CD14-positive monocyte (primary cell): ENCODE results near the gene CPNE2. TPM values are rescaled to one million over a fixed set of nuclear protein-coding genes. Genes with fewer than 3 reads are reported as not detected.

Experiments
- DNase-seq, 3 donors: peaks; one replicate each; pipeline ENCODE4 v3.0.0-alpha.2; 2011 to 2022
- H2AFZ ChIP-seq: 2 replicates; pipeline ENCODE4 v1.6.0; 2012; ENCODE audit warnings: mild to moderate bottlenecking, low read depth, low read length, inconsistent platforms; ENCODE audit not compliant: insufficient read depth, poor library complexity, severe bottlenecking
- H3K27ac ChIP-seq, 2 donors: 1 replicate in 1 of 2; 2 replicates in 1 of 2; pipeline ENCODE4 v1.5.1; 2012 to 2013; ENCODE audit warnings: low read length in 2 of 2, control low read depth in 1 of 2, inconsistent platforms in 1 of 2, low read depth in 1 of 2, mild to moderate bottlenecking in 1 of 2
- H3K27me3 ChIP-seq, 2 donors: one replicate each; pipeline versions ENCODE4 v1.6.0 to v1.6.1; 2011 to 2013; ENCODE audit warnings: low read length in 2 of 2; ENCODE audit not compliant: control insufficient read depth in 2 of 2, insufficient read depth in 2 of 2
- H3K36me3 ChIP-seq, 2 donors: replicated peaks in 1 of 2; 1 replicate in 1 of 2; 2 replicates in 1 of 2; pipeline versions ENCODE4 v1.5.1 to v1.6.1; 2012 to 2013; ENCODE audit warnings: low read length in 2 of 2, control low read depth in 1 of 2, inconsistent platforms in 1 of 2, mild to moderate bottlenecking in 1 of 2; ENCODE audit not compliant: insufficient read depth in 2 of 2, control insufficient read depth in 1 of 2
- H3K4me1 ChIP-seq, 2 donors: 1 replicate in 1 of 2; 2 replicates in 1 of 2; pipeline versions ENCODE4 v1.5.1 to v1.6.1; 2012 to 2013; ENCODE audit warnings: low read length in 2 of 2, control low read depth in 1 of 2, inconsistent platforms in 1 of 2, mild to moderate bottlenecking in 1 of 2, moderate library complexity in 1 of 2; ENCODE audit not compliant: insufficient read depth in 2 of 2, control insufficient read depth in 1 of 2
- H3K4me2 ChIP-seq: replicated peaks from 2 replicates; pipeline ENCODE3; 2012; ENCODE audit warnings: low read length, moderate library complexity, mild to moderate bottlenecking; ENCODE audit not compliant: poor library complexity, severe bottlenecking; ENCODE audit errors: extremely low read depth
- H3K4me3 ChIP-seq, 3 experiments: fragments of 200-600 bp in 1 of 3; sonication (generic) in 1 of 3; replicated peaks in 1 of 3; 1 replicate in 2 of 3; 2 replicates in 1 of 3; pipeline ENCODE4 v1.5.1; 2011 to 2013; ENCODE audit warnings: low read length in 3 of 3, mild to moderate bottlenecking in 3 of 3, control low read depth in 2 of 3, low read depth in 2 of 3, inconsistent platforms in 1 of 3, moderate library complexity in 1 of 3
- H3K79me2 ChIP-seq: 2 replicates; pipeline ENCODE4 v1.6.0; 2012; ENCODE audit warnings: mild to moderate bottlenecking, control low read depth, inconsistent platforms, low read length, moderate library complexity; ENCODE audit not compliant: insufficient read depth
- H3K9ac ChIP-seq: 2 replicates; pipeline ENCODE4 v1.6.0; 2017; ENCODE audit warnings: low read length, mild to moderate bottlenecking; ENCODE audit not compliant: insufficient read depth, poor library complexity, severe bottlenecking
- H3K9me3 ChIP-seq, 2 donors: replicated peaks in 1 of 2; 1 replicate in 1 of 2; 2 replicates in 1 of 2; pipeline versions ENCODE4 v1.5.1 to v1.6.1; 2012 to 2013; ENCODE audit warnings: low read length in 2 of 2, control low read depth in 1 of 2; ENCODE audit not compliant: control insufficient read depth in 1 of 2, insufficient read depth in 1 of 2
- H4K20me1 ChIP-seq: 2 replicates; pipeline ENCODE4 v1.6.0; 2012; ENCODE audit warnings: mild to moderate bottlenecking, low read length, control low read depth, moderate library complexity; ENCODE audit not compliant: insufficient read depth
- H3K27ac Mint-ChIP-seq, 7 donors: one replicate each; pipeline ENCODE4 v1.8.0; 2020; ENCODE audit warnings: mild to moderate bottlenecking in 7 of 7, mixed read lengths in 7 of 7, moderate library complexity in 6 of 7, inconsistent platforms in 2 of 7
- H3K27me3 Mint-ChIP-seq, 3 donors: one replicate each; pipeline ENCODE4 v1.8.0; 2021 to 2022; ENCODE audit warnings: low read depth in 3 of 3, mild to moderate bottlenecking in 3 of 3, mixed read lengths in 3 of 3, moderate library complexity in 3 of 3, inconsistent platforms in 1 of 3
- H3K36me3 Mint-ChIP-seq, 2 donors: one replicate each; pipeline ENCODE4 v1.8.0; 2020; ENCODE audit warnings: mixed read lengths in 2 of 2, inconsistent platforms in 1 of 2, mild to moderate bottlenecking in 1 of 2
- H3K4me1 Mint-ChIP-seq: one replicate; pipeline ENCODE4 v1.8.0; 2020; ENCODE audit warnings: mild to moderate bottlenecking, mixed read lengths
- H3K4me3 Mint-ChIP-seq, 2 donors: one replicate each; pipeline ENCODE4 v1.8.0; 2020; ENCODE audit warnings: mild to moderate bottlenecking in 2 of 2, mixed read lengths in 2 of 2, moderate library complexity in 1 of 2
- H3K9me3 Mint-ChIP-seq, 7 donors: one replicate each; pipeline ENCODE4 v1.8.0; 2020 to 2022; ENCODE audit warnings: mixed read lengths in 7 of 7, mild to moderate bottlenecking in 6 of 7, moderate library complexity in 6 of 7, inconsistent platforms in 2 of 7
- WGBS: methylation state at CpG from one replicate; pipeline ENCODE4 v1.1.5; 2013; ENCODE audit warnings: missing lambda C conversion rate; ENCODE audit not compliant: insufficient coverage; 5-methylcytosine and 5-hydroxymethylcytosine counted together
- intact Hi-C, 2 donors: fragments of 100-400 bp; cut with micrococcal nuclease; formaldehyde crosslinking; loops; one replicate each; pipeline versions ENCODE4 v1.15.0 to v1.15.1; 2023
- polyA plus RNA-seq, 3 donors: library from polyadenylated mRNA; depleted of rRNA in 1 of 3; unstranded in 2 of 3; stranded (reverse) in 1 of 3; fragments of 300-500 nt in 2 of 3; fragments of >200 nt in 1 of 3; fragmentation: Illumina TruSeq in 2 of 3; gene quantifications; 1 replicate in 2 of 3; 2 replicates in 1 of 3; pipeline ENCODE4 v1.2.3, GENCODE V29; 2012 to 2021
- TF ChIP-seq, protein P1 (sequence below): fragments of 200-600 bp; IDR thresholded peaks from one replicate; pipeline ENCODE4 v1.8.0; 2022; ENCODE audit warnings: antibody characterized with exemption, mild to moderate bottlenecking

The CPNE2 gene
- polyA plus RNA-seq, 3 donors, result 18.3 to 68.8 (median 23.9) TPM

DNA sequence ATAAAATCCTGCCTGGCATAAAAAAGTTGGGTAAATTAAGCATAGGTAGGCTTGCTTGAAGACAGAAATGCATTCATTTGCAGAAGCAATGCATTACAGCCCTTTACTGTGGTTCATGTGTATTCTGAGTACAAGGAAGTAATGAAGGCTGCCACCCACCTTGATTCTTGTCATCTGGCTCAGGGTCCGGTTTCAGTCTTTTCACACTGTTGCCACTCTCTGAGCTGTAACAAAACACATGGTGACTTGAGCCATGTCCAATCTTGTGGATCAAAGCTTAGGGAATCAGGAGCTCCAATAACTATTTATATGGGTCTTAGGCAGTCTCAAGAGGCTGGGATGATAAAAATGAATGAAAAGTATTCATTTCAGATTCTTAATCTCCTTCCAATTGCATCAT lies 71.5 kb downstream of the CPNE2 start:
- H3K36me3 Mint-ChIP-seq, result peaks cover 52 to 76% of the 10 kb centered on the region in 2 donors
- peaks cover 61 to 81% of the 10 kb centered on the region in 2 donors for H3K36me3 ChIP-seq
- intact Hi-C loops, result loop anchor here in 1 of 2 donors (10.0 kb wide), 2 partner anchors 199 to 299 kb away; partner anchors contain the start of genes CETP and SLC12A3

DNA sequence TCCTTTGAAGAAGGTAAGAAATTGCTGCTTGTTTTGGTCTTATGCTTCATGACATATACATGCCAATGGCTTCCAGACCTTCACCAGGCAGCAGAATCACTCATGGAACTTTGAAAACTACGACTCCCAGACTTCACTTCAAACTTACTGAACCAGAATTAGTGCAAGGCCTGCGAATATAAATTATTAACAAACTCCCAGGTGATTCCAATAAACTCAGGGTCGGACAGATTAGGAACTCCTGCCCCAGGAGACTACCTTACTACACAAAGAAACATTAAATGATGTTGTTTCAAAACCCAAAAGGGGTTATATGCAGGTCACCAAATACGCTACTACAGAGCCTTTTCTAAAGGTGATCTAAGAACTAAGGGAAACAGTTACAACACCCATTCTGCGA lies 73.1 kb downstream of the CPNE2 start:
- H3K4me3 Mint-ChIP-seq, result no peak overlapping the region
- H3K27ac Mint-ChIP-seq, result peak overlapping the region in 2 of 7 donors; percentile 23 to 65
- TF ChIP-seq, protein P1, sequence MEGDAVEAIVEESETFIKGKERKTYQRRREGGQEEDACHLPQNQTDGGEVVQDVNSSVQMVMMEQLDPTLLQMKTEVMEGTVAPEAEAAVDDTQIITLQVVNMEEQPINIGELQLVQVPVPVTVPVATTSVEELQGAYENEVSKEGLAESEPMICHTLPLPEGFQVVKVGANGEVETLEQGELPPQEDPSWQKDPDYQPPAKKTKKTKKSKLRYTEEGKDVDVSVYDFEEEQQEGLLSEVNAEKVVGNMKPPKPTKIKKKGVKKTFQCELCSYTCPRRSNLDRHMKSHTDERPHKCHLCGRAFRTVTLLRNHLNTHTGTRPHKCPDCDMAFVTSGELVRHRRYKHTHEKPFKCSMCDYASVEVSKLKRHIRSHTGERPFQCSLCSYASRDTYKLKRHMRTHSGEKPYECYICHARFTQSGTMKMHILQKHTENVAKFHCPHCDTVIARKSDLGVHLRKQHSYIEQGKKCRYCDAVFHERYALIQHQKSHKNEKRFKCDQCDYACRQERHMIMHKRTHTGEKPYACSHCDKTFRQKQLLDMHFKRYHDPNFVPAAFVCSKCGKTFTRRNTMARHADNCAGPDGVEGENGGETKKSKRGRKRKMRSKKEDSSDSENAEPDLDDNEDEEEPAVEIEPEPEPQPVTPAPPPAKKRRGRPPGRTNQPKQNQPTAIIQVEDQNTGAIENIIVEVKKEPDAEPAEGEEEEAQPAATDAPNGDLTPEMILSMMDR, result no peak
- H3K27ac ChIP-seq, result peak overlapping the region in 1 of 2 donors; percentile 76
- no peak for DNase-seq
- peaks cover 24% of the 10 kb centered on the region in 2 donors for H3K4me1 ChIP-seq
- peaks cover 58 to 81% of the 10 kb centered on the region in 2 donors for H3K36me3 ChIP-seq
- H2AFZ ChIP-seq, result no peak overlapping the region
- intact Hi-C loops, result loop anchor here (5.0 to 10.0 kb wide), 3 partner anchors 83 to 301 kb away; partner anchors contain the start of genes CETP (in 1 of the 2) and SLC12A3 (in 1 of the 2)
- H3K79me2 ChIP-seq, result no peaks in the 10 kb centered on the region
- H3K4me3 ChIP-seq, result no peak overlapping the region
- H3K36me3 Mint-ChIP-seq, result peaks cover 55 to 79% of the 10 kb centered on the region in 2 donors
- H3K4me1 Mint-ChIP-seq, result peaks cover 31% of the 10 kb centered on the region
- H3K9me3 Mint-ChIP-seq, result no peaks in the 10 kb centered on the region
- no peaks in the 10 kb centered on the region for H3K9me3 ChIP-seq
- no peak overlapping the region for H3K4me2 ChIP-seq
- no peaks in the 10 kb centered on the region for H3K27me3 ChIP-seq
- no peaks in the 10 kb centered on the region for H3K27me3 Mint-ChIP-seq
- WGBS, result 95% methylated on average over 4 of the region's 5 CpGs
- H4K20me1 ChIP-seq, result peaks cover 10% of the 10 kb centered on the region
- no peak overlapping the region for H3K9ac ChIP-seq

More for the DNA sequence above, 71.5 kb downstream of the CPNE2 start:
- no peak for DNase-seq
- Histone ChIP-seq H3K9me3 (no peaks in the 10 kb centered on the region), H3K4me3 (no peak overlapping the region), H3K4me2 (no peak overlapping the region), H3K79me2 (no peaks in the 10 kb centered on the region), H2AFZ (no peak overlapping the region), H4K20me1 (peaks cover 16% of the 10 kb centered on the region), H3K27ac (no peak overlapping the region), H3K27me3 (no peaks in the 10 kb centered on the region), H3K9ac (no peak overlapping the region), H3K4me1 (peaks cover 24% of the 10 kb centered on the region in 2 donors)
- TF ChIP-seq, protein P1, result no peak
- H3K4me3 Mint-ChIP-seq, result no peak overlapping the region
- H3K4me1 Mint-ChIP-seq, result peaks cover 33% of the 10 kb centered on the region
- no peak overlapping the region for H3K27ac Mint-ChIP-seq
- H3K27me3 Mint-ChIP-seq, result no peaks in the 10 kb centered on the region
- no peaks in the 10 kb centered on the region for H3K9me3 Mint-ChIP-seq
- WGBS, result 100% methylated on average over 1 of the region's 1 CpG
